Neutrophil (primary cell): ENCODE data around the gene SNTG2.

Experiments used
- H3K27ac ChIP-seq: fragments of 200-600 bp; sonication (generic); 2 replicates; pipeline ENCODE4 v1.5.1; 2016; ENCODE audit warnings: mild to moderate bottlenecking, moderate library complexity
- H3K27me3 ChIP-seq: fragments of 200-600 bp; sonication (generic); 2 replicates; pipeline ENCODE4 v1.6.0; 2016; ENCODE audit warnings: mild to moderate bottlenecking
- H3K36me3 ChIP-seq: fragments of 200-600 bp; sonication (generic); 2 replicates; pipeline ENCODE4 v1.5.1; 2017
- H3K4me1 ChIP-seq, 2 experiments: fragments of 200-600 bp in 1 of 2; sonication (generic) in 1 of 2; 1 replicate in 1 of 2; 2 replicates in 1 of 2; pipeline versions ENCODE4 v1.5.1 to v1.6.1; 2013 to 2016; ENCODE audit warnings: low read depth in 1 of 2, low read length in 1 of 2, mild to moderate bottlenecking in 1 of 2, moderate library complexity in 1 of 2; ENCODE audit not compliant: control insufficient read depth in 1 of 2, insufficient read depth in 1 of 2
- H3K4me3 ChIP-seq, 2 experiments: fragments of 200-600 bp in 1 of 2; sonication (generic) in 1 of 2; 1 replicate in 1 of 2; 2 replicates in 1 of 2; pipeline ENCODE4 v1.5.1; 2013 to 2016; ENCODE audit warnings: low read depth in 1 of 2, low read length in 1 of 2, mild to moderate bottlenecking in 1 of 2, moderate library complexity in 1 of 2
- H3K9me3 ChIP-seq: fragments of 200-600 bp; sonication (generic); 2 replicates; pipeline ENCODE4 v1.5.1; 2016
- TF ChIP-seq, protein P1 (sequence below): fragments of 200-600 bp; sonication (generic); IDR thresholded peaks from 2 replicates; pipeline ENCODE4 v1.5.1; 2016; ENCODE audit warnings: antibody characterized with exemption

SNTG2 gene

DNA sequence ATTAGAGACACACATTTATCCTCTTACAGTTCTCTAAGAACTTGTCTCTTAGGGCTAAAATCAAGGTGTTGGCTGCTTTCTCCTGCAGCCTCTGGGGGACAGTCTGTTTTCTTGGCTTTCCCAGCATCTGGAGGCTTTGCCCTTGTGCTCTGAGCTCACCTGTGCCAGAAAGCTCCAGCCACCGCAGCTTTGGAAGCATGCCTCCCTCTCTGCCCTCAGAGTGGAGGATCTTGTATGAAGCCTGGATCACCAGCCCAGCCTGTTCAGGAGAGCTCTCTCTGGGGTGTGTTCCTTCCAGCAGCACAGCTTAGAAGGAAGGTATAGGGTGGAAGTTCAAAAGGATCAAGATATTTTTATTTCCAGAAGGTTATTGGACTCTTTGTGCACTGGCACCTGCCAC, 409.5 kb downstream of the SNTG2 start:
- Histone ChIP-seq H3K4me3 (no peak overlapping the region), H3K36me3 (no peaks in the 10 kb centered on the region), H3K27ac (no peak overlapping the region), H3K9me3 (no peaks in the 10 kb centered on the region), H3K4me1 (no peaks in the 10 kb centered on the region), H3K27me3 (no peaks in the 10 kb centered on the region)
- TF ChIP-seq, protein P1, sequence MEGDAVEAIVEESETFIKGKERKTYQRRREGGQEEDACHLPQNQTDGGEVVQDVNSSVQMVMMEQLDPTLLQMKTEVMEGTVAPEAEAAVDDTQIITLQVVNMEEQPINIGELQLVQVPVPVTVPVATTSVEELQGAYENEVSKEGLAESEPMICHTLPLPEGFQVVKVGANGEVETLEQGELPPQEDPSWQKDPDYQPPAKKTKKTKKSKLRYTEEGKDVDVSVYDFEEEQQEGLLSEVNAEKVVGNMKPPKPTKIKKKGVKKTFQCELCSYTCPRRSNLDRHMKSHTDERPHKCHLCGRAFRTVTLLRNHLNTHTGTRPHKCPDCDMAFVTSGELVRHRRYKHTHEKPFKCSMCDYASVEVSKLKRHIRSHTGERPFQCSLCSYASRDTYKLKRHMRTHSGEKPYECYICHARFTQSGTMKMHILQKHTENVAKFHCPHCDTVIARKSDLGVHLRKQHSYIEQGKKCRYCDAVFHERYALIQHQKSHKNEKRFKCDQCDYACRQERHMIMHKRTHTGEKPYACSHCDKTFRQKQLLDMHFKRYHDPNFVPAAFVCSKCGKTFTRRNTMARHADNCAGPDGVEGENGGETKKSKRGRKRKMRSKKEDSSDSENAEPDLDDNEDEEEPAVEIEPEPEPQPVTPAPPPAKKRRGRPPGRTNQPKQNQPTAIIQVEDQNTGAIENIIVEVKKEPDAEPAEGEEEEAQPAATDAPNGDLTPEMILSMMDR = no peak

DNA sequence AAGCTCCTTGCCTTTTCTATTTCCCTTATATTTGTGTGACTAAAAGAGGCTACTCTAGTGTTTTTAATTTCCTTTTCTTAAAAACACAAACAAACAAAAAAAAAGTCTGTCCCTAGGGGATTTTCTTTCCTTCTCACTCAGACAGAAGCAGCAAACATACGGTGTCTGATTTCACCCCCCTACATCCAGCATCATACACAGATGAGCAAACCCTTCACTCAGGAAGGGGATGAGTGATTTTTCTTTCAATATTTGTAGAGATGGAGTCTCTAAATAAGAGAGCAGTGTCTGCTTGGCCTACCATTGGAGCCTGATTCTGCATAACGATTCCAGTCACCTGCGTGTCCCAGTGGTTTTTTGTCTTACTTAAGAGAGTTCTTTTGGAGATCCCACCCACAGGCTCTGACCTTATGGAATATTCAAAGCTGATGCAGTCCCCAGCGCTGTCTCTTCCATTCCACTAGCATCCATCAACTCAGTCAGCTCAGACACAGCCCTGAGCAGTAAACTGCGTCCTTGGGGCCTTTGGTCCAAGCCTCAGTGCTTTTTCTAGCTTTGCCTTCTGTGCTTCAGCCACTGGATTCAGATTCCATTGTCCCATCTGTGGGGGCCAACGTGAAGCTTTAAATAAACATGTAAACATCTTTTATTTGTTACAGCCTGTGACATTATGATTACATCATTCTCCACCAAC, 410.1 kb downstream of the SNTG2 start:
- TF ChIP-seq, protein P1 = no peak
- no peaks in the 10 kb centered on the region for H3K9me3 ChIP-seq
- no peak overlapping the region for H3K4me3 ChIP-seq
- H3K27ac ChIP-seq = no peak overlapping the region
- no peaks in the 10 kb centered on the region for H3K27me3 ChIP-seq
- no peaks in the 10 kb centered on the region for H3K36me3 ChIP-seq
- no peaks in the 10 kb centered on the region for H3K4me1 ChIP-seq

DNA sequence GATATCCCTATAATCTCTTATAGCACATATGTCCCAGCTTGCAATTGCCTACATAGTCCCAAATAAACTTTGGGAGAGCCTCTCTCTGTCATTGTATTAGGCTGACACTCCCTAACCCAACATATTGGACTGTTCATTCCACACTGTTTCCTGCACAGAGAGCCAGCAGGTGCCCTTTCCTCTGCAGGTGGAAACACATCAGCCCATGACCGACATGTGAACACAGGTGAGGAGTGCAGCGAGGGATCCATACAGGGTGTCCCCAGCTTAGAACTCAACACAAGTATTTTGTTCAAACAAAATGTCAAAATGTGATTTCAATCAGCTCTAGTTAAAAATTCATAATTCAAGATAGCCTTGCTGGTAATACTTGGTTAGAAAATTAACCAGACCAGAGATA, 412.7 kb downstream of the SNTG2 start:
- TF ChIP-seq, protein P1 = no peak
- Histone ChIP-seq H3K27me3 (peaks cover 19% of the 10 kb centered on the region), H3K27ac (no peak overlapping the region), H3K4me1 (no peaks in the 10 kb centered on the region), H3K9me3 (no peaks in the 10 kb centered on the region), H3K4me3 (no peak overlapping the region), H3K36me3 (no peaks in the 10 kb centered on the region)

DNA sequence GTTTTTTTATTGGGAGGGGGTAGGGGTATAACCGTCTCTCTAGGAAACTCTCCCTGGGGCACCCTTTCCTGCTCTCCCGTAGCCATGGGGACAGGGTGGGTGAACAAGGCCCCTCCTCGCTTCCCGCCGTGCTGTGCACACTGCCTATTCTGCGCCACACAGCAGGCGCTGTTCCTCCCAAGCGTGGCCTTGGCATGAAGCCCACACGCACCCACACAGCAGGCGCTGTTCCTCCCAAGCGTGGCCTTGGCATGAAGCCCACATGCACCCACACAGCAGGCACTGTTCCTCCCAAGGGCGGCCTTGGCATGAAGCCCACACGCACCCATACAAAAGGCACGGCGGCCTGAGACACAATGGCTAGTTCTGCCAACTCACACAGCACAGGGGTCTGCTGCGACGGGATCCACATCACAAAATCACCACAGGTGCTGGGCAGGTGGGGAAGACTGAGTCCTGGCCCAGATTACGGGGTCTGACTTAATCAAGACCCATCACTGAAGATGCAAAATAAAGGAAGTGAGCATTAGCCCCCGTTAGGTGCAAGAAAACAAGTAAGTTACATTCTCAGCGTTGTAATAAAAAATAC, 416.0 kb downstream of the SNTG2 start:
- TF ChIP-seq, protein P1 = no peak
- no peak overlapping the region for H3K4me3 ChIP-seq
- H3K9me3 ChIP-seq = no peaks in the 10 kb centered on the region
- H3K27ac ChIP-seq = no peak overlapping the region
- H3K4me1 ChIP-seq = no peaks in the 10 kb centered on the region
- H3K27me3 ChIP-seq = peaks cover 19% of the 10 kb centered on the region
- no peaks in the 10 kb centered on the region for H3K36me3 ChIP-seq

DNA sequence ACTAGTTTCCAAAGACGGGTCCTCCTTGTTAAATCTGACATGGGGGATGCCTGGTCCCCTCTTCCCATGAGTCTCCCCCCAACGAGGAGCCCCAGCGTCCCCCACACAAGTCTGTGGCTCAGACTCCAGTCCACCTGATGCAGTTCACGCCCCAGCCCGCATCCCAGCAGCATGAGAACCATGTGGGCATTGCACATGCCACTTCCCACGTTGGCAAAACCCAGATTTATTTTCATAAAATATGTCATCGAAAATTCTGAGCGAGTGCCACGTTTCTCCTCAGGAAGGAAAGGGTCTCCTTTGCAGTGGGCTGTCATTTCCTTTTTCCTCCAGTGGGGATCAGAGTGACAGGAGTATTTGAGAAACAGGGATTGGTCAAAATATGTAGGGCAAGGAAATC, 417.0 kb downstream of the SNTG2 start:
- Histone ChIP-seq H3K9me3 (no peaks in the 10 kb centered on the region), H3K27me3 (peaks cover 19% of the 10 kb centered on the region), H3K27ac (no peak overlapping the region), H3K4me3 (no peak overlapping the region), H3K4me1 (no peaks in the 10 kb centered on the region), H3K36me3 (no peaks in the 10 kb centered on the region)
- TF ChIP-seq, protein P1 = no peak
